ENCODE results near the gene LYPD6B. TPM values are rescaled to one million over a fixed set of nuclear protein-coding genes. Genes with fewer than 3 reads are reported as not detected.

The LYPD6B gene
- total RNA-seq, 1 experiment from 2014 or later, result 6.1 TPM

GRCh38 chr2:149246186-149246585, 207.7 kb downstream of the LYPD6B start:
- no peaks in the 10 kb centered on the region for H3K36me3 ChIP-seq (ENCODE audit: control insufficient read depth in 1 of 2, insufficient read depth in 2 of 2, low read length in 2 of 2)
- no peak overlapping the region for H3K4me2 ChIP-seq (ENCODE audit: low read length)
- H3K9me3 ChIP-seq (ENCODE audit: control insufficient read depth in 1 of 2, insufficient read depth in 1 of 2, low read depth in 1 of 2, low read length in 2 of 2), result no peaks in the 10 kb centered on the region
- no peak overlapping the region for H2AFZ ChIP-seq (ENCODE audit: low read depth, low read length, poor library complexity, severe bottlenecking)
- intact Hi-C loops (cut with micrococcal nuclease), result no loop called here
- ATAC-seq (no peak), DNase-seq (ENCODE audit: low read depth, low spot score) (no peak)
- no TSS peak for BruUV-seq (replicated peaks)
- no peak overlapping the region for H3K9ac ChIP-seq (ENCODE audit: low read length)
- no peaks in the 10 kb centered on the region for H3K27me3 ChIP-seq (ENCODE audit: insufficient read depth, low read length)
- no peaks in the 10 kb centered on the region for H3K9me2 ChIP-seq (ENCODE audit: insufficient read depth)
- ChIA-PET CTCF (interaction anchor here (1.1 kb wide), 1 partner anchor 208 kb away, joined by 3 read pairs; the partner anchor contains the start of gene LYPD6B), POLR2A (interaction anchor here (0.7 kb wide), 1 partner anchor 46 kb away, joined by 3 read pairs; no protein-coding TSS in a partner anchor), RAD21 (ENCODE audit: low non-redundant PET in 1 of 2, low total read pairs in 2 of 2, uncharacterized antibody in 2 of 2, unreplicated experiment in 2 of 2) (no interaction called here)
- H3K79me2 ChIP-seq (ENCODE audit: insufficient read depth, low read length), result no peaks in the 10 kb centered on the region
- no peak overlapping the region for H3K4me3 ChIP-seq (replicated peaks in 1 of 2; ENCODE audit: low read depth in 1 of 2, low read length in 2 of 2)
- H3K4me1 ChIP-seq (ENCODE audit: control insufficient read depth in 1 of 2, insufficient read depth in 2 of 2, low read length in 2 of 2), result no peaks in the 10 kb centered on the region
- H3K27ac ChIP-seq (ENCODE audit: low read depth, low read length), result no peak overlapping the region
- TF ChIP-seq SP1 (IDR thresholded peaks at IDR 0.05; ENCODE audit: low read depth) (no peak), EZH2 (IDR thresholded peaks at IDR 0.05) (no peak), MAX (IDR thresholded peaks at IDR 0.05) (no peak), POLR2A (IDR thresholded peaks at IDR 0.05; ENCODE audit: borderline replicate concordance, extremely low read depth, insufficient read depth, insufficient read length) (no peak), ELF1 (IDR thresholded peaks at IDR 0.05; ENCODE audit: borderline replicate concordance, low read depth) (no peak), REST (IDR thresholded peaks at IDR 0.05; ENCODE audit: low read depth) (no peak), EGR1 (IDR thresholded peaks at IDR 0.05; ENCODE audit: low read depth) (no peak), CEBPB (IDR thresholded peaks at IDR 0.05; ENCODE audit: low read depth) (no peak), CTCF (IDR thresholded peaks at IDR 0.05 in 2 of 3, conservative IDR thresholded peaks at IDR 0.05 in 1 of 3; ENCODE audit: borderline replicate concordance in 1 of 3, insufficient read depth in 1 of 3, low read depth in 2 of 3, low read length in 2 of 3) (no peak), ZNF274 (IDR thresholded peaks at IDR 0.05; ENCODE audit: low read depth, low read length) (no peak), ATF3 (IDR thresholded peaks at IDR 0.05) (no peak), EZH2phosphoT487 (IDR thresholded peaks at IDR 0.05; ENCODE audit: borderline replicate concordance) (no peak), CBX3 (IDR thresholded peaks at IDR 0.05; ENCODE audit: low read depth) (no peak), RAD21 (IDR thresholded peaks at IDR 0.05; ENCODE audit: low read depth) (no peak), FOSL1 (IDR thresholded peaks at IDR 0.05; ENCODE audit: low read depth) (no peak), SIN3A (IDR thresholded peaks at IDR 0.05; ENCODE audit: low read depth) (no peak), ZBTB33 (IDR thresholded peaks at IDR 0.05; ENCODE audit: extremely low read depth, insufficient replicate concordance, low read length) (no peak), SRF (IDR thresholded peaks at IDR 0.05; ENCODE audit: low read depth) (no peak)
- no peaks in the 10 kb centered on the region for H4K20me1 ChIP-seq (ENCODE audit: insufficient read depth)
